ENCODE data around the gene CENPT.
"Not testable (repeated sequence)": the region's sequence is repeated elsewhere in the genome, so short reads cannot be mapped to it uniquely, and the experiment has no call there.

Gene CENPT

DNA sequence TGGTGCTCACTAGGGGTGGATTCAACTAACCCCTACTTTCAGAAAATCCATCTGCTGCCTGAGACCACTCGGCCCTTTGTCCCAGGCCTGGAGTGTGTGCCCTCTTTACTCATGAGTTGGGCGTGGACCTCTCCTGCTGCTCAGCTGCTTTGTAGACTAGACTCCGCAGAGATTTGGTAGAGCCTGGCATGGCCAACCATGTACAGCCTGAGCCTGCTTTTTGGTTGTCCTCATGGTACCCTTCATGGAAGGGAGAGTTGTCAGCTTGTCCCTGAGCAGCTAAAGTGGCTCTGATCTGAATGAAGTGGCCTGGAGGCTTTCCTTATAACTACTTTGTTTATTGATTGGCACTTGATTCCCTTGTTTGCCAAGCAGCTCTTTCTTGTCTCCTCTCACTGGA lies 26.9 kb upstream of the CENPT start:
- in situ Hi-C loops (cut with HindIII; ENCODE audit: low sequenced_read_pairs) = no loop called here

DNA sequence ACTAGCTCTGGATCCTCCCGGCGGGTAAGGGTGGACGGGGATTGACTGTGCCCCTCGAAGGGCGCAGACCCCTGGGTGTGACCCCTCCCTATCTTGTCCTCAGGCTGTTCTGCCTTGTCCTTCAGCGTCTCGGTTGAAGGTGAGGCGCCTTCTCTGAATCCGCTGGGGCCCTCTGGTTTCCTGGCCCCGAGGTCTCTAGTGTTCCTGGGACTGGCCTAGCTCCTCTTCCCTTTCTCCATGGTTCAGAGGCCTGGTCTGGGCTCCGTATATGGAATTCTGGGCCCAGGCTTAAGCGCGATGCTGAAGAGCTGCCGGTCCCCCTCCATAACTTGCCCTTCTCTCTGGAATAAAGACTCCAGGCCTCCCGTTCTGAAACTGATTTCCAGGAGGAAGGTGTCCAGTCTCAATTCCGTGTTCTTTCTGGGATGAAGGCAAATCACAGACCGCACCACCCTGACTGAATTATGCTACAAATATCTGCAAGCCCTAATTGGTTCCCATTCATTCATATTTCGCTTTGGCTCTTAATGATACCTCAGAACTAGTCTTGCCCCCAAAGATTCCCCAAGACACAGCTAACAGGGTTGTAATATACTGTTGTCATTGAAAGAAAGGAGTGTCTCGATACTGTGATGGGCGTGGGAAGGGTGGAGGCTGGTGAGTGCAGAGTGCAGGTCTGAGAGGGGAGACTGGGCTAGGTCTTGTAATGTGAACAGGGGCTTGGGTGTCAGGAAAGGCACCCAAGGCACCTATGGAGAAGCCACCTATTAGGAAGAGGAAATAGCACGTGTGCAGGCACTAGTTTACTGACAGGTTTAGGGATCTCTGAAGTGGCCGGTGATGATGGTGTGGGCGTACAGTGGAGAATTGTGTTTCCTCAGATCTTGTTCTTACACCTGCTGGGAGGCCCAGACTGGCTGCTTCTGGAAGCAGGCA lies 26.2 kb upstream of the CENPT start:
- in situ Hi-C loops (cut with HindIII; ENCODE audit: low sequenced_read_pairs) = no loop called here

DNA sequence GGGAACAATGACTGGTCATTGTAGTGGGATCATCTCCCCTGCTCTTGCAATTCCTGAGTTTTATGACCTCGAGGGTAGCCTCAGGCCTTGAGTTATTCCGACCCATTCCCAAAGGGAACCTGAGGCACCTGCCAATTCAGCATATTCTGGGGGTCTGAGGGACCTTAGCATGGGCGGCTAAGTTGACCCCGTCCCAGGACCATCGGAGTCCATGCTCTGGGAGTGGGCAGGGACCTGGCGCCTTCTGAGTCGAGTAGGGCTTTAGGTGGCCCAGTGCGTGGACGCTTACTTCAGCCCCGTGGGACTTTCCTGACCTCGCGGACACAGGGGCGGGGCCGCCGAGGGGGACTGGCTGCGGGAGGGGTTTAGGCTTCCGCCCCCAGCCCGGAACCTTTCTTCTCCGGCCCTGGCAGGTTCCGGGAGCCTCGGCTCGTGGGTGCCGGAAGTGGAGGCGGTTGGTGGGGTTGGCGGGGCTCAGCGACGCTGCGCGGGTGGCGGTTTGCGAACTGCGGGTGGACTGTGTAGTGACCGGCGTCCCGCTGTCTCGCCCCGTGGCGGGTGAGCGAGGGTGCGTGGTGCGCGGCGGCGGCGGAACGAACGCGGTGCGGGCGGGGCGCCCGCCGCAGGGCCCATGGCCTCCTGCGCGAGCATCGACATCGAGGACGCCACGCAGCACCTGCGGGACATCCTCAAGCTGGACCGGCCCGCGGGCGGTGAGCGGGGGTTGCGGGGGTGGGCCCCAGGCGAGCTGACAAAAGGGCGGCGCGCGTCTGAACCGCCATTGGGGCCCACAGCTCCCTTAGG lies 25.3 kb upstream of the CENPT start, which contains the start of gene EDC4:
EDC4 (plus strand) TSS at position 422 of the 804 bp plus-strand sequence; CDS start at position 632, 210 bp downstream.
- in situ Hi-C loops (cut with HindIII; ENCODE audit: low sequenced_read_pairs) = no loop called here

DNA sequence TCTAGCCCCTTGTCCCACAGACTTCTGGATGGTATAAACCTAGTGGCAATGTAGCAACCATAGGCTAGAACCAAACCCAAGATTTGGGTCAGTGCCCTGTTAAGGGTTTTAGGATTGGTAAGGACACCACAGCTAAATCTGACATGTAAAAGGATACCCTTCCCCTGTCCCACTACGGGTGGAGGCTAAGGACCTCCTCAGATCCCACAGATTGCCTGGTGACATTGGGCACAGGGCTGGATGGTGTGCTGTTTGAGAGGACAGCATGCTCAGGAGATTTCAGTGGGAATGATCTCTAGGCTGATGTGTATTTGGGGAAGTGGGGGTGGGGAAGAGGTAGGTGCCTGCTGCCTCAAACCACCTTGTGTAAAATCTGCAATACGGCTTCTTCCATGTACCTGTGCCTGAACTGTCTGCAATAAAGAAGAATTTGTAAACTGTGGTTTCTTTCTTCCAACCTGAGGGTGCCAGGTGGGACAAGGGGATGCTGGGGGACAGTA lies 24.7 kb upstream of the CENPT start:
- in situ Hi-C loops (cut with HindIII; ENCODE audit: low sequenced_read_pairs) = no loop called here

DNA sequence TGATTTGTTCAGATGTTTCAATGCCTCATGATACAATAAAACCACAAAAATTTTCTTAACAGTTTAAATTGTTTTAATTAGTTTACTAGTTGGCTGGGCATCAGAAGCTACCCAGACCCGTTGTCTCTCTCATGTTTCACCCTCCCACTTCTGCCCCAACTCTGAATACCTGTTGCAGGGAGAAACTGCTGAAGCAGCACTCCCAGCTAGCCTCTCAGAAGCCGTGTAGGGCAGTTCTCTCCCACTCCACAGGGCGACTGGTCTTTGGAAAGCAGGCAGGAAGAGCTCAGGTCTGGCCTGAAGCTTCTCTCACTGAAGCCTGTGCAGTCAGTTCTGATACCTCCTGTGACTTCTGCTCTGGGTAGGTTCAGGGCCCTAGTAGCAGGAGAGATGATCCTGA lies 23.8 kb upstream of the CENPT start:
- in situ Hi-C loops (cut with HindIII; ENCODE audit: low sequenced_read_pairs) = no loop called here

DNA sequence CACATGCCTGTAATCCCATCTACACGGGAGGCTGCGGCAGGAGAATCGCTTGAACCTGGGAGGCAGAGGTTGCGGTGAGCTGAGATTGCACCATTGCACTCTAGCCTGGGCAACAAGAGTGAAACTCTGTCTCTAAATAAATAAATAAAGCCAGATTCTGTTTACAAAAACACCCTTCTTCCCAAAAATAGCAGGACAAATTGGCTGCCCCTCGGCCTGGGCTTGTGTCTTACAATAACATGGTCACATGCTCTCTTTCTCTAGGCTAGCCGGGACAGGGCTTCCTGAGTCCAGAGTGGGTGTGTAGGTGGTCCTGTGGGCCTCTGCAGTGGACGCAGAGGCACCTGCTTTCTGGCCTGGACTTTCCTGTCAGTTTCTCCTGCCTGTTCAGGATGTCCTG lies 22.2 kb upstream of the CENPT start:
- in situ Hi-C loops (cut with HindIII; ENCODE audit: low sequenced_read_pairs) = no loop called here

DNA sequence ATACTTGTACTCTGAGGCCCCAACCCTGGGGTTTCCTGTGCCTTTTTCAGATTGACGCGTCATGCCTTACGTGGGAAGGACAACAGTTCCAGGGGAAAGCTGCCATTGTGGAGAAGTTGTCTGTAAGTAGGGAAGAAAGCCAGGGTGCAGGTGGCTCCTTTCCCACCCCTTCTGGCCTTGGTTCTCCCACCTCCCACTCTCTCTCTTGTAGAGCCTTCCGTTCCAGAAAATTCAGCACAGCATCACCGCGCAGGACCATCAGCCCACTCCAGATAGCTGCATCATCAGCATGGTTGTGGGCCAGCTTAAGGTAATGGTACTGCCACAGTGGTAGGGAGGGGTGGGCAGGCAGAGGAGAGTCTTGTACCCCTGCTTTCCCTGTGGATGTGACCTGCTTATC lies 20.8 kb upstream of the CENPT start:
- in situ Hi-C loops (cut with HindIII; ENCODE audit: low sequenced_read_pairs) = no loop called here

DNA sequence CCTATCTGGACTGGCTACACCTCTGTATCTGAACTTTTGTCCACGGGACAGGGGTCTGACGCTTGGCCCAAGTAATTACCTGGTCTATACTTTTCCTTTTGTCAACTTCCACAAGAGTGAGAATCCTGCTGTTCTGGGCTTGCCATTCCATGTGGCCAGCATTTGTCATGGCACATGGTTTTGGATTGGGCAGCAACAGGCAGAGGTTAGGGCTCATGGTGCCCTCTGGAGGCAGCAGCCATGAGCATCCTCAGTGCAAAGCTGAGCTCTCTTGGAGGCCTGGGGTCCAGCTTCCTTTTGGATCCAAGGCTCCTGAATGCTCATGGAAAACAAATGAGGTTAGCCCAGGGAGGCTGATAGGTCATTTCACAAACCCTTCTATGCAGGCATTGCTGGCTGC lies 17.8 kb upstream of the CENPT start:
- in situ Hi-C loops (cut with HindIII; ENCODE audit: low sequenced_read_pairs) = no loop called here

DNA sequence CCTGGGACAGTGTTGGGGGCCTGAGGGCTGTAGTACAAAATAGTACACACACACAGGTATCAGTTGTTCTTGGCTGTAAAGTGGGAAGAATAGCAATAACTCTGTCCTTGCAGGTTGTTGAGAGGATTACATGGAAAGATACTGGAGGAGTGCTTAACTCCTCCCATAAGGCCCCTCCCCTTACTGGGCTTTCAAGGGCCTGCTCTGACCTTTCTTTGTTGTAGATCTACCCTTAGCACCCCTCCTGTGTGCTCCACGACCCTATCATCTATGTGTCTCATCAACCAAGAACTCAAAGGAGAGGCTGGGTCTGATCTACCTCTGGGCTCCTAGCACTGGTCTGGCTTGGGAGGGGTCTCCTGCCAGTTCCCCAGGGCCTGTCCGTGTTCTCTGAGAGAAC lies 17.1 kb upstream of the CENPT start:
- in situ Hi-C loops (cut with HindIII; ENCODE audit: low sequenced_read_pairs) = no loop called here

DNA sequence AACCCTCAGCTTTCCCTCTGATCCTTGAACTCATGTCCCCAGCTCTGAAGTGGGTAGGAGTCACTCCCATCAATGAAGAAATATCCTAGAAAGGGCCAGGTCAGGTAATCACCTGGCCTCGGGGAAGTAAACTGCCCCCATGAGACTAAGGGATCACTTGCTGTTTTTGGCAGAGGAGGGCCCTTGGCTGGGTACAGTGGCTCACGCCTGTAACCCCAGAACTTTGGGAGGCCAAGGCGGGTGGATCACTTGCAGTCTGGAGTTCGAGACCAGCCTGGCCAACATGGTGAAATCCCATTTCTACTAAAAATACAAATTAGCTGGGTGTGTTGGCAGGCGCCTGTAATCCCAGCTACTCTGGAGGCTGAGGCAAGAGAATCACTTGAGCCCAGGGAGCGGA lies 16.6 kb upstream of the CENPT start:
- in situ Hi-C loops (cut with HindIII; ENCODE audit: low sequenced_read_pairs) = not testable (repeated sequence)

DNA sequence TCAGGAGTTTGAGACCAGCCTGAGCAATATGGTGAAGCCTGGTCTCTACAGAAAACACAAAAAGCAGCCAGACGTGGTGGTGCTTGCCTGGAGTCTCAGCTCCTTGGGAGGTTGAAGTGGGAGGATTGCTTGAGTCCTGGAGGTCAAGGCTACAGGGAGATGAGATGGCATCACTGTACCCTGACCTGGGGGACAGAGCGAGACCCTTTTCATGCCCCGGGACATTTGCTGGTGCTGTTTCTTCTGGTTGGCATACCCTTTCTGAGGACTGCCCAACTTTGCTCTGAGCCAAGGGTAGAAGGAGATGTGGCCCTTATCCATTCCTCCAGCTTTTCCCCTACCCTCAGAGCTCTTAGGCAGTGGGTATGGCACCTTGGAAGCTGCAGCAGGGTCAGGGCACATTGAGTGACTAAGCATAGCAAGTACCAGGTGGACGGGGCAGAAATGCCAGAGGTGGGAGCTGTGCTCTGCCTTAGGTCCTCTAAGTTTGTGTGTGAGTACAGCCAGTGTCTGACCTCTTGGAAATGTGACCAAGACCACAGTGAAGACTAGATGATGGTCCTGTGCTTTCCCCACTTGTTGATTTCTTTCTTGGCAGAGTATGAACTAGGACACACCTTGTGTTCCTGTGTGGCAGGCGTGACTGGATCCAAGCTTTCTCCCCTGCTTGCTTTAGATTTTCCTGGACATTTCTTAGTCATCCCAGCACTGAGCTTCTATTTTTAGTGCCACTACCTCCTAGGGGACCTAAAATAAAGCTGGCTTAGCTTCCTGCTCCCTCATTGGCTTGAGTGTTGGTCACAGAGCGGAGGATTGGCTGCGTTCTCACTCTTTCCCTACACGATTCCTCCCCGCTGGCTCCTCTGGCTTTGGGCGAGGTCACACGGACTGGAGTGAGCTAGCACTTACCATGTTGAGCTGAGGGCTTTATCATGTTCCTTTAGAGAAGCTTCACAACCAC lies 15.4 kb upstream of the CENPT start:
- in situ Hi-C loops (cut with HindIII; ENCODE audit: low sequenced_read_pairs) = no loop called here

DNA sequence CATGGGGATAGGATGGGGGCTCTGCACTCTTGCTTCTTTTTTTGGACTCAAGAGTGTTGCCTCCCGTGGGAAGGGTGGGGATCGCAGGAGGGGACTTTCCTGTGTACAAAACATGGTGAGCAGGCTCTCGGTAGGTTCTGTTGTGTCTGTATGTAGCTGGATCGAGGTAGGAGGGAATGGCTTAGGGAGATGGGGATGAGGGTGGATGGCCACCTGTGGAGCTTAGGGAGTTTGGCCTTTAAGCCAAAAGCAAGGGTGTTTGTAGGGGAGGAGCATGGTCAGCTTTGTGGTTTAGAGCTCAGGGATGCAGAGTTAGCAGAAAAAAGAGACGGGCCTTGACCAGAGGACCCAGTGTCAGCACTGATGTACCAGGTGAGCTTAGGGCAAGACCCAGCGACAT lies 14.4 kb upstream of the CENPT start:
- in situ Hi-C loops (cut with HindIII; ENCODE audit: low sequenced_read_pairs) = no loop called here

DNA sequence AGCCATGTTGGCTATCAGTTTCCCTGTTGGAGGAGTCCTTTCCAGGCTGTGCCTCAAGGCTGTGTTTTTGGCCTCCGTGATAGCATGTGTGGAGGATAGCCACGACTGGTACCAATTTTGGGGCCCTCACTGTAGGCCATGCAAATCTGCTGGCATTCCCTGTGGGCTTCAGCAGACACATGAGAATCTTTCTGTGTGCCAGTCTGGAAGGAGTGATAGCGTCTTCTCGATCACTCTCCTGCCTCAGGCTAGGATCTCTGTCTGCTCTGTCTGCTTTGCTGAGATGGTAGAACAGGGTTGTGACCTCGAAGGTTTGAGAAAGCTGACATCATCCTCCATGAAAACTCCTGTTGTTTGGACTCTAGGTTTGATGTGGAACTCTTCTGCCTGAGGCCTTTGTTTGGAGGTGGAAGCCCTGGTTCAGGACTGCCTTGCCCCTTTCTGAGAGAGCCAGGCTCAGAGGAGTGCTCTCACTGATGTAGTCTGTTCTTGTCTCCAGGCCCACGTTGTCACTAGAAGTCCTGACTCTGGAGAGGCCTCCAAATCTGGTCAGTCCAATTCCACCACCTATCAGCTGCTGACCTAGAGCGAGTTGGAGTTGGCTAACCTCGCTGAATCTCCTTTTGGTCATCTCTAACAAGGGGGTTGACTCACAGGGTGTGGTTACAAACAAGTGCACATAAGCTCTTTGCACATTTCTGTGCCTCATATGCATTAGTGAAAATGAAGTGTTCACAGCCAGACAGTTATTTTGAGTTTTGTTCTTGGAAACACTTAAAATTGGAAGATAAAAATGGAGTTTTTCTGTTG lies 13.3 kb upstream of the CENPT start:
- in situ Hi-C loops (cut with HindIII; ENCODE audit: low sequenced_read_pairs) = no loop called here

DNA sequence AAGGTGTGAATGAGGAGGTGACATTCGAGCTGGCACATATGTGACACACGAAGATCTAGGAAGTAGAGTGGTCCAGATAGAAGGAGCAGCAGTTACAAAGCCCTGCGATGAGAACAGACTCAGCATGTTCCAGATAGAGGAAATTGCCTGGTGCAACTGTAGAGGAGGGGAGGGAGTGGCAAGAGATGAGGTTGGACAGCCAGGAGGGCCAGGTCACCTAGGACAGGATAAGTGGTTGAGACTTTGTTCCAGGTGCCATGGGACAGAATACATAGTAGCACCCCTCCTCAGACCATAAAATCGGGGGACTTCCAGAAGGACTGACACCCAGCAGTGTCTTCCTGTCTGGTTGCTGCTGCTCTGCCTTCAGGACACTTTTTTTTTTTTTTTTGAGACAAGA lies 11.0 kb upstream of the CENPT start:
- in situ Hi-C loops (cut with HindIII; ENCODE audit: low sequenced_read_pairs) = no loop called here

DNA sequence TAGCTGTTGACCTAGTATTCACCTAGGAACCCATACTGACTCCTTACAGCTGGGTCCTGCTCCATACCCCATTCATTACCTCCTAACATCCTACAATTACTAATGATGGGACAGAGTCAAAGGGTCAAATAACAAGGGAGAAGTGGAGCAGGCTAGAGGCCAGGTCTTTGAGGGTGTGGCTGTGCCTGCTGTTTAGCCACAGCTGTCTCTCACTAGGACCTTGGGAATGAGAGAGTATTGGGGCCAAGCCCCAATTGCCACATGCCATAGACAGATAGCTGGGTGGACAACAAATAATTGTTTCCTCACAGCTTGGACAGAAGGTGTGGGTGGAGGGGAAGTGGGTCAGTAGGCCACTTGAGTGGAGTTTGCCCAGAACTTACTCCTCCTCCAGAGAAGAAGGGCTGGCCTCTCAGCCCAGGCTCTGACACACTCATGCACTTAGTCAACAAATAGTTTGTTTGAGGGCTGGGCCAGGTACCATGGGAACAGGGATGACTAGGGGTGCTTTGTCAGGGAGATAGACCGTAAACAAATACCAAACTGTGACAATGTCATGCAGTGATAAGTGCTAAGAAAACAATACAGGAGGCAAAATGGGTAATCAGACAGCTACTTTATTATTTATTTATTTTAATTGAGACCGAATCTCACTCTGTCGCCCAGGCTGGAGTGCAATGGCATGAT lies 10.2 kb upstream of the CENPT start:
- in situ Hi-C loops (cut with HindIII; ENCODE audit: low sequenced_read_pairs) = no loop called here

DNA sequence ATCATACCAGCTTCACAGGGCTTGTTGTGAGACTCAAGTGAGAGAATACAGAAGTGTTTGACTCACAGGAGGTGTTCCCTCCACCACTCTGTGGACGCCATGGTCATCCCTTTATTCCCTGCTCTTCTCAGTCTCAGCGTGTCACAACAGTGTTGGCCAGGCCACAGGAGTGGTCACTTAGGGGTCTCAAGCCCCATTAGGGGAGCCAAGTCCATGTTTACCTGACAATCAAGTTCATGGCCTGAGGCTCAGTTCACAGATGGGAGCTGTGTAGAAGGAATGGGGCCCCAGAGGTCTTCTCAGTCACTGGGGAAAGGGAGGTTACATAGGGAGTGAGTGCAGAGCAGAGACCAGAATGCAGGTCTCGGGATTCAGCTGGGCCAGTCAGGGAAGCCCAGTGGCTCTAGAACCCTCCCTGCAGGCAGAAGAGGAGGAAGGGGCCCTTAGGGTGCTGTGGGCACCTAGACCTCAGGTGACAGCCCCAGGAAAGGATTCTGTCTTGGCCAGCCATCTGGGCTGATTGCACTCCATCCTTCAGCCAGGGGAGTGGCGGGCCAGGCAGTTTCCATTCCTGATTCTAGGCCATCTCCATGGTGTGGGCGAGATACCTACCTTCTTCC lies 9.5 kb upstream of the CENPT start:
- in situ Hi-C loops (cut with HindIII; ENCODE audit: low sequenced_read_pairs) = no loop called here

DNA sequence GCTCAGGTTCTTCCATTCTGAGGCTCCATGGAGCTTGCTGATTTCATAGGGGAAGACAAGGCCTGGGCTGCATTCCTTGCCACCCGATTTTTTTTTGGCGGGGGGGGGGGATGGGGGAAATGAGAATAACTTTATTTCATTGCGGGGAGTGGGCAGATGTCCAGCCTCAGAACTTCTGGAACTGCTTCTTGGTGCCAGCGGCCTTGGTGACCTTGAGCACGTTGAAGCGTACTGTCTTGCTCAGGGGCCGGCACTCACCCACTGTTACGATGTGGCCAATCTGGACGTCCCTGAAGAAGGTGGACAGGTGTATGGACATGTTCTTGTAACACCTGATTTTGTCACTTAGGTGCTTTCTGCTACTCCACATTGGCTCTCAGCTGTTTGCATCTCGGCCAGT lies 8.3 kb upstream of the CENPT start:
- in situ Hi-C loops (cut with HindIII; ENCODE audit: low sequenced_read_pairs) = no loop called here

DNA sequence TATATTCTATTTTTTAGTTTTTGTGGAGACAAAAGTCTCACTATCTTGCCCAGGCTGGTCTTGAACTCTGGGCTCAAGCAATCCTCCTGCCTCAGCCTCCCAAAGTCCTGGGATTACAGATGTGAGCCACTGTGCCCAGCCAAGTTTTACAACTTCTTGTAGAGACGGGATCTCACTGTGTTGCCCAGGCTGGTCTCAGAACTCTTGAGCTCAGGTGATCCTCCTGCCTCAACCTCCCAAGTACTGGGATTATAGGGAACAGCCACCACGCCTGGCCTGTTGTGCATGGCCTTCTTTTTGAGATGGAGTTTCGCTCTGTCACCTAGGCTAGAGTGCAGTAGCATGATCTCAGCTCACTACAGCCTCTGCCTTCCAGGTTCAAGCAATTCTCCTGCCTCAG lies 6.2 kb upstream of the CENPT start:
- in situ Hi-C loops (cut with HindIII; ENCODE audit: low sequenced_read_pairs) = no loop called here

DNA sequence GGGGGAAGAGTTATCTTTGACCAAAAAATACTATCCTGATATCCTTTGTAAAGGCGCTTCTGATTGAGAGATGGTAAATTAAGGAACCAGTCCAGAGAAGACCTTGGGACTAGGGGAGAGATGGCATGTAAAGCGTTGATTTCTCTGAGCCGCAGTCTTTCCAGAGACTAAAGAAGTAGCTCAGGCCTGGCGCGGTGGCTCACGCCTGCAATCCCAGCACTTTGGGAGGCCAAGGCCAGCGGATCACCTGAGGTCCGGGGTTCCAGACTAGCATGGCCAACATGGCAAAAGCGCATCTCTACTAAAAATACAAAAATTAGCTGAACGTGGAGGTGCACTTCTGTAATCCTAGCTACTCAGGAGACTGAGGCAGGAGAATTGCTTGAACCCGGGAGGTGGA lies 625 bp upstream of the CENPT start:
- in situ Hi-C loops (cut with HindIII; ENCODE audit: low sequenced_read_pairs) = no loop called here

Data from DLD1 (cell line).